IPS-18a (cell line): ENCODE results near the gene LARP4B.
"Not testable (repeated sequence)": the region's sequence is repeated elsewhere in the genome, so short reads cannot be mapped to it uniquely, and the experiment has no call there.

Experiments
- H3K27ac ChIP-seq: one replicate; pipeline ENCODE4 v1.5.1; 2013; ENCODE audit warnings: low read length
- H3K27me3 ChIP-seq: one replicate; pipeline ENCODE4 v1.6.1; 2013; ENCODE audit warnings: mild to moderate bottlenecking, low read length; ENCODE audit not compliant: control insufficient read depth, insufficient read depth
- H3K36me3 ChIP-seq: one replicate; pipeline ENCODE4 v1.6.1; 2013; ENCODE audit warnings: low read depth, low read length; ENCODE audit not compliant: control insufficient read depth
- H3K4me1 ChIP-seq: one replicate; pipeline ENCODE4 v1.6.1; 2013; ENCODE audit warnings: low read depth, low read length; ENCODE audit not compliant: control insufficient read depth
- H3K4me3 ChIP-seq: one replicate; pipeline ENCODE4 v1.5.1; 2013; ENCODE audit warnings: low read length
- H3K9ac ChIP-seq: one replicate; pipeline ENCODE4 v1.6.1; 2013; ENCODE audit warnings: mild to moderate bottlenecking, low read length, moderate library complexity
- H3K9me3 ChIP-seq: one replicate; pipeline ENCODE4 v1.6.1; 2013; ENCODE audit warnings: low read depth, low read length; ENCODE audit not compliant: control insufficient read depth

LARP4B gene

GRCh38 chr10:777913-778479 lies 153.5 kb downstream of the LARP4B start:
- no peak overlapping the region for H3K27ac ChIP-seq
- no peaks in the 10 kb centered on the region for H3K27me3 ChIP-seq
- H3K4me1 ChIP-seq, result no peaks in the 10 kb centered on the region
- H3K9ac ChIP-seq, result no peak overlapping the region
- H3K9me3 ChIP-seq, result no peaks in the 10 kb centered on the region
- H3K36me3 ChIP-seq, result no peaks in the 10 kb centered on the region
- no peak overlapping the region for H3K4me3 ChIP-seq

DNA sequence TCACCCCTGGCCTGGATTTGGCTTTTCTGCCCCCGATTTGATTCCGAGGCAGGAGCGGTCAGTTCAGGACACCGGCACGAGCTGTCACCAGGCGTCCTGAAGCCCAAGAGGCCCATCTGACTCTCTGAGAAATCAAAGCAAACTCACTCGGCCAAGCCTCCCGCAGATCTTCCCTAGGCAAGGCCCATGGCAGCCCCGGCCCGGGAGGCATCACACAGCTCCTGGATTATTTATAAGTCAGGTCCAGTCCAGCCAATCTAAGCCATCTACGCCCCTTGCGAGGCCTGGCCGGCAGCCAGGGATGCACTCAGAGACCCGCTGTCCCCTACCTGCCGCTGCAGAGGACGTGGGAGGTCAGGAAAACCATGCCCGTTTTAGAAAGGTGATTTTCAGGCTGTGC lies 154.7 kb downstream of the LARP4B start:
- H3K4me1 ChIP-seq, result no peaks in the 10 kb centered on the region

GRCh38 chr10:775245-776075 lies 156.0 kb downstream of the LARP4B start:
- H3K27me3 ChIP-seq, result no peaks in the 10 kb centered on the region

More for the DNA sequence above, 154.7 kb downstream of the LARP4B start:
- H3K9me3 ChIP-seq, result no peaks in the 10 kb centered on the region
- no peaks in the 10 kb centered on the region for H3K27me3 ChIP-seq
- H3K27ac ChIP-seq, result no peak overlapping the region
- no peak overlapping the region for H3K4me3 ChIP-seq
- H3K9ac ChIP-seq, result no peak overlapping the region
- no peaks in the 10 kb centered on the region for H3K36me3 ChIP-seq

DNA sequence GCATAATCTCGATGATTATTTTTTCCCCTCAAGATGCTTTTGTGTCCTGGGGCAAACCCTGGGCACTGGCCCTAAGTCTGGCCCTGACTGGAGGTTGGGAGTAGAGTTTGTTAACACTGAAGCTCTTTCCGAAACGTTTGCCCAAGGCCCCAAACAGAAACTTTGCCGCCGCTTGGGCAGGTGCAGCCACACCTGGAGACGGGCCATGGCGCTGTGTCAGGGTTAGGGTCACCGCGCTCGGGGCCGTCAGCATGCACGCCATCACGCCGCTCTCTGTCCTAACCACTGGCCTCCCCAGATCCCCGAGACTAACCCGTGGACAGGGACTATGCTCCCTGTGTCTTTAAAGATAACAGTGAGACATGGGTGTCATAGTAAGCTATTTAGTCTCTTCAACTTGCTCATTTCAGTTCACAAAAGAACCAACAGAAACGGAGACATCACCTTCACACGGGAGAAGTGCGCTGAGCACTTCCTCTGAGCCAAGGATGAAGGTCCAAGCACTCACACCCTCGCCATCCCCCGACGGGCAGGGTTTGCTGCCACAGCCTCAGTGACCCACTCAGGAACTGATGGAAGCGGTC lies 156.8 kb downstream of the LARP4B start:
- Histone ChIP-seq H3K4me1 (no peaks in the 10 kb centered on the region), H3K4me3 (no peak overlapping the region), H3K36me3 (no peaks in the 10 kb centered on the region), H3K9me3 (no peaks in the 10 kb centered on the region), H3K27ac (no peak overlapping the region), H3K27me3 (no peaks in the 10 kb centered on the region), H3K9ac (no peak overlapping the region)

More at GRCh38 chr10:775245-776075, 156.0 kb downstream of the LARP4B start:
- Histone ChIP-seq H3K9me3 (no peaks in the 10 kb centered on the region), H3K27ac (no peak overlapping the region), H3K36me3 (no peaks in the 10 kb centered on the region), H3K4me1 (no peaks in the 10 kb centered on the region), H3K9ac (no peak overlapping the region), H3K4me3 (no peak overlapping the region)

GRCh38 chr10:774223-774622 lies 157.3 kb downstream of the LARP4B start:
- Histone ChIP-seq H3K9me3 (no peaks in the 10 kb centered on the region), H3K27ac (no peak overlapping the region), H3K27me3 (no peaks in the 10 kb centered on the region), H3K9ac (no peak overlapping the region), H3K4me3 (no peak overlapping the region), H3K4me1 (no peaks in the 10 kb centered on the region), H3K36me3 (no peaks in the 10 kb centered on the region)

DNA sequence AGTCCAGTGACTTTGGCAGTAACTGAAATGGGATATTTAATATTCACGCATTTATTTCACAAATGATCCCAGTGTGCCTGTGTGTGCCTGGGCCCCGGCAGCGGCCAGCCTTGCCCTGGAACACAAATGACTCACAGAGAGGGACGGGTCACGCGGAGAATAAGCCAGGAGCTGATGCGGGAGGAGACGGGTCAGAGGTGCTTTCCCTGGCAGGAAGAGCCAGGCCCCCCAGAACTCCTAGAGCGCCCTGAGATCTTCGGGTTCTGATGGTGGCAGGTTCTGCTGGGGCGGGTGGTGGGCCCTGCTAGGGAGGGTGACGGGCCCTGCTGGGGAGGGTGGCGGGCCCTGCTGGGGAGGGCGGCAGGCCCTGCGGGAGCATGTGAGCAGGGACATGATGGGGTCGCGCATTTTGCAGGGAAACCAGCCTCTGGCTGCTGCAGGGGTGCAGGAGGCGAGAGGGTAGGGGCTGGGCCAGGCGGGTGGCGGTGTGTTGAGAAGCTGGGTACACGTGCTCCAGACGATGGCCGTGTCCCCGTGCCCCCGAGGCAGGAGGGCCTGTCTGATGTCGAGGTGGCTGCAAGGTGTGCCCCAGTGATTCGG lies 157.8 kb downstream of the LARP4B start:
- no peaks in the 10 kb centered on the region for H3K4me1 ChIP-seq
- no peak overlapping the region for H3K4me3 ChIP-seq
- H3K36me3 ChIP-seq, result no peaks in the 10 kb centered on the region
- H3K9me3 ChIP-seq, result no peaks in the 10 kb centered on the region
- H3K27me3 ChIP-seq, result no peaks in the 10 kb centered on the region
- no peak overlapping the region for H3K9ac ChIP-seq
- no peak overlapping the region for H3K27ac ChIP-seq

DNA sequence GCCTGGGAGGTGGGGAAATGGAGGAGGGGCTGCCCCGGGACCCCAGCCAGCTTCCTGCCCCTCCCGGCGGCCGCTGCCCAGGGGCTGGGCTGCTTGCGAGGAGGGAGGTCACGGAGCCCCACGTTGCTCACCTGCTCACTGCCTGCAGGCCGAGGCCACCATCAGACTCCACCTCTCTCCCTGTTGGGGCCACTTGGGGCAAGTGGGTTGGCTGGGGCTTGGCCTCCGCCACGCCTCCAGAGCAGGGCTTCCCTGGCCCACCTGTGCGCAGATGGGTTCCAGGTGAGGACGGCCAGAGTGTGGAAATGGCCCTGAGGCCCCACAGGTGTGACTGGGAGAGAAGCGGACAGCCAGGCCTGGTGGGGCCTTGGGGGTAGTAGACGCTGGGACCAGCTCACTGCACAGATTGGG lies 159.3 kb downstream of the LARP4B start:
- Histone ChIP-seq H3K9ac (no peak overlapping the region), H3K27ac (no peak overlapping the region), H3K4me1 (no peaks in the 10 kb centered on the region), H3K27me3 (no peaks in the 10 kb centered on the region), H3K4me3 (no peak overlapping the region), H3K9me3 (peaks cover 8% of the 10 kb centered on the region), H3K36me3 (no peaks in the 10 kb centered on the region)

DNA sequence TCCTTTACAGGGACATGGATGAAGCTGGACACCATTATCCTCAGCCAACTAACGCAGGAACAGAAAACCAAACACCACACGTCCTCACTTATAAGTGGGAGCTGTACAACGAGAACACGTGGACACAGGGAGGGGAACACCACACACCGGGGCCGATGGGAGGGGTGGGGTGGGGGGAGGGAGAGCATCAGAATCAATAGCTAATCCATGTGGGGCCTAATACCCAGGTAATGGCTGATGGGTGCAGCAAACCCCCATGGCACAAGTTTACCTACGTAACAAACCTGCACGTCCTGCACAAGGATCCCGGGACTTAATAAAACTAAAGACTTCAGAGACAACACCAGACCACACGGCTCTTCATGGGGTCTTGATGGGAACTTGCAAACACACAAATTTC lies 159.9 kb downstream of the LARP4B start:
- no peaks in the 10 kb centered on the region for H3K36me3 ChIP-seq
- no peak overlapping the region for H3K4me3 ChIP-seq
- no peak overlapping the region for H3K27ac ChIP-seq
- peaks cover 10% of the 10 kb centered on the region for H3K9me3 ChIP-seq
- no peak overlapping the region for H3K9ac ChIP-seq
- no peaks in the 10 kb centered on the region for H3K27me3 ChIP-seq
- no peaks in the 10 kb centered on the region for H3K4me1 ChIP-seq

DNA sequence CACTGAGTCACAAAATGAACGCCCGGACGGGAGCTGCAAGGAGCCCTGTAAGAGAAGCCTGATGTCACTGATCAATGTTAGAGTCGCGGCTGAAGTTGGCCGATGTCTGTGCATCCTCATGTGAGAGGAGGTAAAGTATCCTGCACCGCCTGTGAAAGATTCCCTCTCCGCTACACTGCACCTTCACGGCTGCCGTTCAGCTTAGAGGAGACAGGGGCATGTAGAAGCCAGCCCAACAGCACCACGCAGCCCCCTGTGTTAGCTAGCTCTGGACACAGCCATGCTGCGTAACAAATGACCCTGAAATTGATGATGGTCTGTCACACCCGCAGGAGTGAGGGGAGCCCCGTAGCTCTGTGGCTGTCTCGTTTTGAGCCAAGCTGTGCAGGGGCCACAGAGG lies 160.5 kb downstream of the LARP4B start:
- Histone ChIP-seq H3K36me3 (no peaks in the 10 kb centered on the region), H3K9me3 (peaks cover 10% of the 10 kb centered on the region), H3K9ac (no peak overlapping the region), H3K4me1 (no peaks in the 10 kb centered on the region), H3K27me3 (no peaks in the 10 kb centered on the region), H3K4me3 (no peak overlapping the region), H3K27ac (no peak overlapping the region)

GRCh38 chr10:770048-770712 lies 161.3 kb downstream of the LARP4B start:
- H3K27me3 ChIP-seq, H3K27ac ChIP-seq, H3K9ac ChIP-seq, H3K4me3 ChIP-seq, H3K36me3 ChIP-seq, H3K4me1 ChIP-seq: not testable (repeated sequence)
- peaks cover 10% of the 10 kb centered on the region for H3K9me3 ChIP-seq

- no peak overlapping the region for H3K4me3 ChIP-seq
- H3K27me3 ChIP-seq, result no peaks in the 10 kb centered on the region
- peaks cover 10% of the 10 kb centered on the region for H3K9me3 ChIP-seq
- no peak overlapping the region for H3K27ac ChIP-seq
- H3K4me1 ChIP-seq, result no peaks in the 10 kb centered on the region
- H3K36me3 ChIP-seq, result no peaks in the 10 kb centered on the region
- H3K9ac ChIP-seq, result no peak overlapping the region
Measured at GRCh38 chr10:767794-768193, 163.7 kb downstream of the LARP4B start.
